DOHH2 (cell line): ENCODE data around the gene MAP2K2.

Experiments used
- EZH2phosphoT487 ChIP-seq: fragments of 200-600 bp; sonication (generic); IDR thresholded peaks from 2 replicates; pipeline ENCODE4 v1.6.1; 2017; ENCODE audit warnings: borderline replicate concordance, mild to moderate bottlenecking, antibody characterized with exemption, low read length, moderate library complexity, mixed read lengths
- TF ChIP-seq, protein P1 (sequence below): fragments of 200-600 bp; sonication (generic); IDR thresholded peaks from one replicate; pipeline ENCODE4 v1.5.1; 2014; ENCODE audit warnings: antibody characterized with exemption, mild to moderate bottlenecking, low read depth, low read length; ENCODE audit not compliant: poor library complexity, severe bottlenecking

DNA sequence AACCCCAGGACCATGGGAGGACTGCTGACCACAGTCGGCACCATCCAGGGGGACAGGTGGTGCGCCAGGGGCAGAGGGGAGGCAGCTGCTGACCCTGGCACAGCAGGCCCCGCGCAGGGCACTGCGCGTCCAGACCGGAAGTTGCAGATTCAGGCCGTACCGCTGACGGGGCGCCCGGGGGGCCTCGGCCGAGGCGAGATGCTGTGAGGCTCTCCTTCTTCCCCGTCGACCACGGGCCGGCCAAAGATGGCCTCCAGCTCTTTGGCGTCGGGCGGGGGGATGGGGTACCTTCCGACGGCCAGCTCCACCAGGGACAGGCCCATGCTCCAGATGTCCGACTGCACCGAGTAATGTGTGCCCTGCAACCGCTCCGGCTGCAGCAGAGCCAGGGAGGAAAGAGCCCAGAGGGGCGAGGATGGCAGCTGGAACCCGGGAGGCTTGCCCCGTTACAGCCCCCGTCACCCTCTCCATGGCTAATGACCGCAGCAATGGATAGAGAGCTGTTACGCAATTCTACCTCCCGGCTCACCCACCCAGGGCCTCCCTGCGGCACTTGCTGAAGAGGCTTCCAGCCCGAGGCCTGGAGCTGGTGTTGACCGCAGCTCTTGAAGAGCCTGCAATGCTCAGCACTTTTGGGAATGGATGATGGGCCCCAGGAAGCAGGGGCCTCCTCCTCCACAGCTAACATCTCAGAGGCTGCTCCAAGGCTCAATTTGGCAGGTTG, 24.7 kb downstream of the MAP2K2 start:
- TF ChIP-seq, protein P1, sequence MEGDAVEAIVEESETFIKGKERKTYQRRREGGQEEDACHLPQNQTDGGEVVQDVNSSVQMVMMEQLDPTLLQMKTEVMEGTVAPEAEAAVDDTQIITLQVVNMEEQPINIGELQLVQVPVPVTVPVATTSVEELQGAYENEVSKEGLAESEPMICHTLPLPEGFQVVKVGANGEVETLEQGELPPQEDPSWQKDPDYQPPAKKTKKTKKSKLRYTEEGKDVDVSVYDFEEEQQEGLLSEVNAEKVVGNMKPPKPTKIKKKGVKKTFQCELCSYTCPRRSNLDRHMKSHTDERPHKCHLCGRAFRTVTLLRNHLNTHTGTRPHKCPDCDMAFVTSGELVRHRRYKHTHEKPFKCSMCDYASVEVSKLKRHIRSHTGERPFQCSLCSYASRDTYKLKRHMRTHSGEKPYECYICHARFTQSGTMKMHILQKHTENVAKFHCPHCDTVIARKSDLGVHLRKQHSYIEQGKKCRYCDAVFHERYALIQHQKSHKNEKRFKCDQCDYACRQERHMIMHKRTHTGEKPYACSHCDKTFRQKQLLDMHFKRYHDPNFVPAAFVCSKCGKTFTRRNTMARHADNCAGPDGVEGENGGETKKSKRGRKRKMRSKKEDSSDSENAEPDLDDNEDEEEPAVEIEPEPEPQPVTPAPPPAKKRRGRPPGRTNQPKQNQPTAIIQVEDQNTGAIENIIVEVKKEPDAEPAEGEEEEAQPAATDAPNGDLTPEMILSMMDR, result no peak
- TF ChIP-seq EZH2phosphoT487, result no peak
